ENCODE data around the gene FHIT.

The FHIT gene

DNA sequence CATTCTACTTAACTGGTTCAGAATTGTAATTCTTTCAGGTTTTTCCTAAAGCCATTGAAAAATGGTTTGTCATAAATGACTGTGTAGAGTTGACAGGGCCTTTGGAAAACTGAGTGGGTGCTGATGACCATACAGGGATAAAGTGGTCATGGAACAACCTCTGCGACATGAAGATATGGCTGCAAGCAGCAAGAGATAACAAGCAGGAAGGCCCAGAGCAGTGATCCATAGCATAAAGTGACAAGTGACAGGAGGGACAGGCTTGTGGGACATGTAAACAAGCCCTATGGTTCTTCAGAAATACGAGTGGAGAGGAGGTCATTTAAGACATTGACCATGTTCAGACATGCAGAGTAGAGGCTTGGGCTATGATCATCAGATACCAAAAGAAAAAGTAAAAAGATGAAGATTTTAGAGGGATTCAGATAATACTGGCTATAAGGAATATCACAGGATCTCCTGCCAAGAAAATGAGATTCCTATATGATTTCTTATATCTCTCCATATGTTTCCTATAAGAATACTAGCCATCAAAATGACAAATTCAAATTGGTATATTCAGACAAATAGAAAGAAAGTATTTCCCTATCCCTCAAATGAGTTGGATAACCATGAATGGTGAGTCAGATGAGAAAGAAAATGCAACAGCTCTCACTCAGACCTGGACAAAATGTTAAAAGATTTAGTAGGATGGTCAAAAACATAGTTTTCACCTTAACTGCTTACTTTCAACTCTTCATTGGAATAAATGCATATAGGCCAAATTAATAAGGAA is 1373.8 kb downstream of the FHIT start:
- DNase-seq (ENCODE audit: low read depth) = peak; percentile 11

DNA sequence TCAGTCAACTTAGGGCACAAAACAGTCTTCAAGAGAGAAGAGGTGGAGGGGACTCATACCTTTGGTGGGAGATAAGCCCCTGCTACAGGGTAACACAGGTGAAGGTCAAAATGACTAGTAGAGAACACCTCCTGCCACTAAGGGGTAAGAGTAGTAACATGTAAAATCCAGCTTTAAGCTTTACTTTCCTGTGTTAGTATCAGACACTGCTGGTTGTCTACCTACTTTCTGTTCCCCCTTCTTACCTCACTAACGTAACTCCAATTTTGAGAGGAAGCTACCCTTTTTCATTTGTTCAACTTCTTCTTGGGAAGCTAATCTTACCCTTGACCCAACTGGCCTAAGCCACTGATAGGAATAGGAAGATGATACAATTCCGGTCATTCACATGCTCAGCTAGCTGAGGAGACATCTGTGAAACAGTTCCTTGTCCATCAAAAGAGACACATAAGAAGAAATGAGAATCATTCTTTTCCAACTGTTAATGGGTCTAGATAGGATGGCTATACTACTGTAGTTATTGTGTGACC is 1374.7 kb downstream of the FHIT start:
- DNase-seq (ENCODE audit: low read depth) = no peak

DNA sequence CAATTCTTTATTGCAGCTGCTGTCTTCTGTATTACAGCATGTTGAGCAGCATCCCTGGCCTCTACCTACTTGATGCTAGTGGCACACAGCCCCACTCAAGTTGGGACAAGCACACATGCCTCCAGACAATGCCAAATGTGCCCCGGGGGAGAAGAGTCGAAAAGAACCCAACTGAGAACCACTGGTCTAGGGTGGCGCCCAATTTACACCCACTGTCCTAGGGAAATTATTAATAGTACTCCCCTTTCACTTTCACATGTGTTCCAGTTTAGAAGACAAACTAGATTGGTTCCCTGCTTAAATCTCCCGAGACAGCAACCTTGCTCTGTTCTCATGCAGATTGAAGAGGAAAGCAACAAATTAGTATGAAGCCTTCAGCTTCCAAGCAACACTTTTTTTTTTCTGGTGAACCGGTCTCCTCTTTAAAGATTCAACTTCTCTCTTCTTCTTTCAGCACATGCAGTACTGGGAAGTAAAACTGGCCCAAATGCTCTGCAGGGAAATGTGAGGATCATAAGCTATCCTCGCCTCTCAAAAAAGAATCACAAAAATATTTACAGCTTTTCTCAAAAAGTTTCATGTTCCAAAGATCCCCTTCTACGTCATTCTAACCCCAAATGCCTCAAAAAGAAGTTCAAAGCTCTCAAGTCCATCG is 1377.5 kb downstream of the FHIT start:
- DNase-seq (ENCODE audit: low read depth) = no peak

DNA sequence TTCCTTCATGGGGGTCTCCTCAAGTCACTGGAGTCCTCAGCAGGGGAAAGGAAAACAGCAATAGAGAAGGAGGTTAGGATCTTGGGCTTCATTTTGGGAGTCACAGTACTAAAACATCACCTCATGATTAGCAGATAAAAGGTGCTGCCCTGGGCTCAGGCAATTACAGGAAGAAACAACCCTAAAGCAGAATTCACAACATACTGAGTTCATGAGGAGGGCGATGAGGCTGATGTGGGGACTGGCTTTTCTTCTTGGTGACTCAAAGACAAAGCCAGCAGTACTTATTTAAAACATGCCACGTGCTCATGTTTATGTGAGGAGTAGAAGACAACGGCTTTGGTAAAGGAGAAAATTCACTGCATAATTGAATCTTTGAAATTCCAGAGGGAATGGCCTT is 1379.1 kb downstream of the FHIT start:
- no peak for DNase-seq (ENCODE audit: low read depth)

DNA sequence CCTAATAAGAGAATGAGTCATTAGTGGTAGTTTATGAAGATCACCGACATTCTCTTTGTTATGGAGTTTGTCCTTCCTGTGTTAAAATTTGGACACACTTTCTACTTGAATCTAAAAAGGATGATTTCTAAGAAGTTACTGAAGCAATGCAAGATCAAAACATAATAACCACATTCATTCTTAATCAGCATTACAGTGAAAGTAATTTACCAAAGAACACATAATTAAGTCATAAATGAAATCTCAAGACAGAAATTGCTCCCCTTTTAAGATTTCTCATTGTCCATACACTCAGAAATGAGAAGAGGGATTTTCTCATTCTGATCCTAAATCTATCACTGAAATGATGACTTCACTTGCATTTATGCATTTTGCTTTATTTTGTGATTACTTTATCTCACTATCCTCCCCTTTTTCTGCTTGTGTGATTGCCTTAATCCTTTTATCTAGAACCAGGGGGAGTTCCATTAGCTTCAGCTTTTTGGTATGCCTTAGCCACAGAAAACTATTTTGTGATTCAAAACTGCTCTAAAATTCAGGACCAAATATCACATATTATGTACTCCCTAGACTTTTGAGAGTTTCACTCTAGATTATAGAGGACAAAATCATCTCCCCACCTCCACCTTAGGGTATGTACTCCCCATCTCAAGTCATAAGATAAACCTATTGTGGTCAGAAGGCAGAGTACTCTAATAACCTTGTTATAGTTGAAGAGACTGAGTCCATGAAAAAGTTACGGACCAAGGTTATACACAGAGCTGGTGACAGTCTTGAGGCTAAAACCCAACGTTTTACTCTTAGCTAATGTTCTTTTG is 1383.9 kb downstream of the FHIT start:
- DNase-seq (ENCODE audit: low read depth) = peak; percentile 91

DNA sequence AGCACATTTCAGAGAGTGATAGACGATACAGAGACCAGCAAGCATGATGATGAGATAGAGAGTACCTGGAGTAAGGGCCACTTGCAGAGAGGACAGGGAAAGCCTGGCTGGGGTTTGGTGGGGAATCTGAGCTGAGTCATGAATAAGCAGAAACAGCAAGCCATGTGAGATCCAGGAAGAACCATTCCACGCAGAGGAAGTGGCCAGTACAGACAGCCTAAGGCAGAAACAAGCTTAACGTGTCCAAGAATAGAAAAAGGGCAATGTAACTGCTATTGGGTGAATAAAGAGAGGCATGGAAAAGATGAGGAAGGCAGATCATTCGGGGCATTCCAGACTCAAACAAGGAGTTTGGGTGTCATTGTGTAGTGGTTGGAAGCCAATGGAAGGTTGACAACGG is 1385.2 kb downstream of the FHIT start:
- no peak for DNase-seq (ENCODE audit: low read depth)

DNA sequence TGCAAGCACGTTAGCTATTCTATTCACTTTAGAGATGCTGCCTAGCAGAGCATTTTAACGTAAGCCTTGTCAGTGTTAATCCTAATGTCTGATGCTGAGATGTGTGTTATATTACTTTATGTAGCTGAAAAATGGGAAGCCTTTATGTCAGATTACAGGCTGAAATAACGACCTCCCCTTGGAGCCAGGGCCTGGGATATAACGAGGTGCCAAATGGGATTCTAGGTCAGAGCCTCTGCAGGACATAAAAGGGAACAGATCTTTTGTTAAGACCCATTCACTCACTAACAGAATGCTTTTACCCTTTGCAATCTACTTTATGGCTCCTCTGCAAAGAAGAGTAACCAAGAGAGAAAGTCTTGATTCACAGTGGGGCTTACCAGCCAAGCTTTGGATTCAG is 1385.9 kb downstream of the FHIT start:
- no peak for DNase-seq (ENCODE audit: low read depth)

DNA sequence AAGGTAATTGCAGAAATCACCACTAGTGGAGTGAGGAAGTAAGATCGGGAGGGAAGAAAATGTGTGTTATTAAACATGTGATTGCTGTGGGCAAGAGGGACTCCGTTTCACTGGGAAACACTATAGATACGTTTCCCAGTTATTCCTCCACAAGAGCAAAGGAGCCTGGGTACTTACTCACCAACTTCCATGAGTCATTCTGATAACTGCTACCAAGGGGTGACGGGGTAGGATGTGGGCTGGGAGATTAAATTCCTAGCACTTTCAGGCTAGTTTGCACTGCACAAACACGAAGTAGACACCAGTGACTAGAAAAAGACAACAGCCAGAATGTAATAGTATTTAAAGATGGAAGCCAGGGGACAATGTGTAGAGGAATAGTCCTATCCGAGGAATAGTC is 1388.6 kb downstream of the FHIT start:
- peak; percentile 97 for DNase-seq (ENCODE audit: low read depth)

DNA sequence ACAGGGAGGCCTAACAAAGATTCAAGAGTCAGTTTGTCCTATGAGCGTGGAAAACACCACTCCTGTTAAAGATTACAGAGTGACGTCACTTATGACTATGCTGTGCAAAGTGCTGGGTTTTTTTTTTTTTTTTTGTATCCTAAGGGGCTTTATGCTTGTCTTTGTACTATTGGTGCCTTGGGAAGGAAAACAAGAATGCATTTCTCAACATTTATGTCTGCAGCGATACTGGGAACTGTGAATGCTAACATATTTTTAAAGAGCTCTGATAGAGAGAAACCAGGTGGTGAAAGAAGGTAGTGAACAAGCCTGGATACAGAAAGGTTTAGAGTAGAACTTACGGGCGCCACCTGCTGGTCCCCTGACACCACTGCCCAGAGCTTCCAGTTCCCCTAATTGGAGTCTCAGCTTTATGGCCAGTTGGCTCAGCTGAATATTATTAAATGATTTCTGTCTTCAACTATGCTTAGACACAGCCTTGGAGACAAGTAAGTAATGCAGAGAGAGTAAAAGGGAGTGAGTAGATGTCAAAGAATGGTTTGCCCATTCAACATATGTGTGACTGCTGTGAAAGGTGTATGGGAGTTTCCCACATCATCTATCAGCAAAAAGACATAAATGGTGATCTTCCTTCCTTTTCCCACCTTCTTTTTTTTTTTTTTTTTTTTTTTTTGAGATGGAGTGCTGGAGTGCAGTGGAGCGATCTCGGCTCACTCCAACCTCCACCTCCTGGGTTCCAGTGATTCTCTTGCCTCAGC is 1393.5 kb downstream of the FHIT start:
- DNase-seq (ENCODE audit: low read depth) = peak; percentile 79

DNA sequence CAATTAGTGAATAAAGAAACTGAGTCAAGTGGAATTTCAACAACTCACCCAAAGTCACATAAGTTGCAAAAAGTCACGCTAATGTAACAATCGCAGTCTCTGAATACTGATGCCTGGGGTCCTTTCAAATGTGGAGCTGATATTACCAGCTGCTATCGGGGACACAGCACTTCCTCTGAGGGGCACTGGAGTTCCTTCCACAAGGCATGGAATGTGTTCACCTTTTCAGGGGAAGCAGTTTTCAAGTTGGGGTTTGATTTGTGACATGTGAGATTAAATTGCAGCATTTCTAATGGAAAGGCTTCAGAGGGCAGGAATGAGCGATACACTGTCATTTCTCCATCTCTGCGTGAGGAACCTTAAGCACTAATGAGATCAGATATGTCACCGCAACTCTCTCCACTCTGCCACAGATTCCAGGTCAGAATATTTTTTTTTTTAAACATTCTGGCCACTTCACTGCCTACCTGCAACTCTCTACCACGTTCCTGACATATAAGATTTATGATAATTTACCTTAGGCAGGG is 1394.3 kb downstream of the FHIT start:
- no peak for DNase-seq (ENCODE audit: low read depth)

DNA sequence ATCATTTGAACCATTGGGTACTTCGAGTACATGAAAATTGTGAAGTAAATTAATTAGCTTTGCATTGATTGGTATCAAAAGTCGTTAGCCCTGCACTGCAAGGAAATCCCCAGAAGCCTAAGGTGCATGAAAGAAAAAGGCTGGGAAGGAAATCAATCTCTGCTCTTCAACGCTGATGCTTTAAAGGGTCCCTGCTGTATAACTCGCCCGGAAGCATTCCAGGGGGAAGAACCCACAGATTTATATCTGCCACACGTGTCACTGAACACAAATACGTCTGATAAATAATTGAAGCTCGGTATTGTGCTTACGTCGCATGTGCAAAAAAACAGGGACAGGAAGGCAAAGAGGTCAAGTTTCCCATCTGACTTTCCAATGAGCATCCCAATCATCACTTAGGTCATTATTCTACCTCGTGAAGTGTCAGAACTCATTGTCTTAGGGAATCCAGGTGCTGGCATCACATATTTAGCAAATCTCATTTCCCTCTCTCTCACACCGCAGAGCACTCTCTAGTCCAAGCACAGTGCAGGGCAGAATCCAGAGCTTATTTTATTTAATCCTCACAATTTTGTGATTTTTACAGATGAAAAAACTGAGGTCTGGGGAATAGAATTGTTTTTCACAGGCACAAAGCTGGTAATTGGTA is 1397.1 kb downstream of the FHIT start:
- DNase-seq (ENCODE audit: low read depth) = no peak

DNA sequence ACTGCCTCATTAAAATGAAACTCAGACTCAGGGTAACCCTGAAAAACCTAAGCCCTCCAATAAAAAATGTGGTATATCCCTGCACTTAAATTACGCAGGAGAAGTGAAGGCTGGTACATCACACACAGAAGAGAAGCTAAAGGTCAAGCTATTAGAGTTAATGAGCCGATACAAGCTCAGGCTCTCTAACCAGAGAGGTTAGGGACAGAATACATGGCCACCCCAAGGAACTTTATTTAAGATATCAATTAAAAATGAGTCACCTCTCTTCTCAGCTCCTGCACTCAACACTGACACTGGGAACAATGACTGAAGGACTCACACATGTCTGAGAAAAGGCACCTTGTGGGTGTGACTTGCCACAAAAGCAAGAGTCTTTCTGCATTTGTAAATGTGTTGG is 1400.8 kb downstream of the FHIT start:
- no peak for DNase-seq (ENCODE audit: low read depth)

DNA sequence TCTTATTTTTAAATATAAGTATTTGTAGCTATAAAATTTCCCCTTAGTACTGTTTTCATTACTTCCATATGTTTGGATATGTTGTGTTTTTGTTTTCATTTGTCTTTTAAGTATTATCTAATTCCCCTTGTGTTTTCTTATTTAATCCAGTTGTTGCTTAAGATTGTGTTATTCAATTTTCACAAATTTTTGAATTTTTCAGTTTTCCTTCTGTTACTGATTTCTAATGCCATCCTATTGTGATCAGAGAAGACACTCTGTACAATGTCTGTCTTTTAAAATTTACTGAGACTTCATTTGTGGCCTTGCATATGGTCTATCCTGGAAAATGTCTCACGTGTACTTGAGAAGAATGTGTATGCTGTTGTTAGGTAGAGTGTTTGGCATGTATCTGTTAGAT is 1405.9 kb downstream of the FHIT start:
- no peak for DNase-seq (ENCODE audit: low read depth)

DNA sequence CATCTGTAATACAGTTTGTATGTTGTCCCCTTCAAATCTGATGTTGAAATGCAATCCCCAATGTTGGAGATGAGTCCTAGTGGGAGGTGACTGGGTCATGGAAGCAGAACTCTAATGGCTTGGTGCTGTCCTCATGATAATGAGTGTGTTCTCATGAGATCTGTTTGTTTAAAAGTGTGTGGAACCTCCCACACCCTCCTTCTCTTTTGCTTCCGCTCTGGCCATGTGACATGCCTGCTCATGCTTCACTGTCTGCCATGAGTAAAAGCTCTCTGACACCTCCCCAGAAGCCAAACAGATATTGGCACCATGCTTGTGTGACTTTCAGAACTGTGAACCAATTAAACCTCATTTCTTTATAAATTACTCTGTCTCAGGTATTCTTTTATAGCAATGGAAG is 1407.4 kb downstream of the FHIT start:
- DNase-seq (ENCODE audit: low read depth) = no peak

DNA sequence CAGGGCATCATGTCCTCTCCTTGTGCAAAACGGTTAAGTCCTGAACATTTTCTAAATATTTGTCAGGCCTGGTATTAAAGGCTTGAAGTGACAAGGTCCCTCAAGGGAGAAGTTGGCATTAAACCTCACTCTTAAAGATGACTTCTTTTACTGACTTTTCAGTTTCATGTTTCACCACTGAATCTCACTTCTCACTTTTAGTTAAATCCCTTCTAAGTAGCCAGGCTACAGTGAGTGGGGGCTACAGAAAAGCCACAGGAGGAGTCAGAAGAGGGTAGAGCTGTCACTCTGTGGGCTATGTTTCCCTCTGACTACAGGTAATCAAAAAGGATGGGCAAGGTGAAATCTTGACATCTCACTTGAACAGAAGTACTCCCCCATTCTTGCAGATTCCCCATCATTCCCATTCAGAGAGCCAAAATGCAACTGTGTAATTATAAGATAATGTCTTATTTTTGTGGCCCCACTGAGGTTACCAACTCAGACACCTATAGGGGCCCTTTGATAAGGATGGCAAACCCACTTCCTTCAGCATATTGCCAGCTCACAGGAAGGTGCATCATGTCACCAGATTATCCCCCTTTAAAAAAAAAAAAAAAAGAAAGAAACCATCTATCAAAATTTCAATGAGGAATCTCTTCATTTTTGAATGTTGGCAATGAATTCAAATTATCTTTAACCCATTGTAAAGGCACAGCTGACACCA is 1411.3 kb downstream of the FHIT start:
- no peak for DNase-seq (ENCODE audit: low read depth)

DNA sequence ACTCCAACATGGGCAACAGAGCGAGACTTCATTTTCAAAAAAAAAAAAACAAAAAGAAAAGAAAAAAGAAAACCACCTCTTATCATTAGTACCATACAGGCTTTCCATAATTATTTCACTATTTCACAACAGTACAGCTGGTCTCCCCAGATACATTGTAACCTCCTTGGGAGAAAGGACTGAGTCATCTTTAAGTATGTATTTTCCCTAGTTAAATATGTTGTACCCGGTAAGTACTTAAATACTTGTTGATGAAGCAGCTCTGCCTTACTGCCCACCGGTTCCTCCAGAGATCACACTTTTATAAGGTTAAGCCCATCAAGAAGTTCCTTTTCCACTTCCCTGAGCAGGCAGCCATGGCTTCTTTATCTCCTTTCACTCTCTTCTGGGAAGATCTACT is 1412.0 kb downstream of the FHIT start:
- DNase-seq (ENCODE audit: low read depth) = peak; percentile 92

DNA sequence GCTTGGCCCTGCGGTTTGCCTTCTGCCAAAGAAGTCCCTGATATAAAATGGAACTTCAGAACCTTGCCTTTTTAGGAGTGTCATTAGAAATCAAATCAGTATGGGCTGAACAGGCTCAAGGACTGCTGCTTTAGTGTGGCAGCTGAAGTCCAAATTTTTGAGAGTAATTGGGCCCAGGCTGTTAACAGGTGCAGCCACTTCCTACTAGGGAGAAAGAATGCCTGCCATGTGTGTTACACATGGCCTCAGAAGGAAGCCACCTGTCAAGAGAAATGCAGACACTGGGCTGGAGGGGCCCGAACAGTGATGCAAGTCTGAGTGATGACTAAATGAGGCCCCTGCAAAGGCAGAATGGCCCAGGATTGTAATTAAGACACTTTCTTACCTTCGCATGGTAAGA is 1414.7 kb downstream of the FHIT start:
- no peak for DNase-seq (ENCODE audit: low read depth)

DNA sequence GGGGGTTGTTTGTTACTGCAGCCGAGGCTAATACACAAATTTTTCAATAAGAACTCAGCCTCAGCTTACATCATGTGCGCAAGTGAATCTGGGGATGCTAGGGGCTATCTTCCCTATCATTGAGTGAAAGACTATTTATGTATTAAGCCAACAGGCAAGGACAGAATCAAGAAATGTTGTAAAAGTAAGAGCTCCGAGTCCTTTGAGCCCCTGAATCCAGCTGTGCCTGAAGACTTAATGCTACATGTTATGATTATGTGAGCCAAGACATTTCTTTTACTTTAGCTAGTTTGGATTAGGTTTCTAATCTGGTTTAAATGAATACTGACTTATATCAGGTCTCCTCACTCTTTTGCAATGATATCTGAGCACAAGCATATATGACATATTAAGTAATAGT is 1418.5 kb downstream of the FHIT start:
- DNase-seq (ENCODE audit: low read depth) = no peak

DNA sequence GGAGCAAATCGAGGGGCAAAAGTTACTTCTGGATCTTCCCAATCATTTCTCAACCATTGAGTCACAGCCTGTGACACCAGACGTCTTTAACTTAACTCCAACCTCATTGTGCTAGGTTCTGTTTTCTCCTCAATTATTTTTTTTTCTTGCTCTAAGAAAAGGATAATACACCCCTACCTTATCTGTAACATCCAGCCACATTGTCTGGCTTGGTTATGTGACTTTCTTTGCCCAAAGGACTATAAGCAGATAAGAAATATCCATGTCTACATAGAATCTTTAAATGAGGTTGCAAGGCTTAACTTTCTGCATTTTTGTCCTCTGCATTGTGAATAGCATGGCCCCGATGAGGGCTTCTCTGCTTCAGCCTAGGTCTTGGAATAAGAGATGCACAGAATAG is 1419.0 kb downstream of the FHIT start:
- no peak for DNase-seq (ENCODE audit: low read depth)

DNA sequence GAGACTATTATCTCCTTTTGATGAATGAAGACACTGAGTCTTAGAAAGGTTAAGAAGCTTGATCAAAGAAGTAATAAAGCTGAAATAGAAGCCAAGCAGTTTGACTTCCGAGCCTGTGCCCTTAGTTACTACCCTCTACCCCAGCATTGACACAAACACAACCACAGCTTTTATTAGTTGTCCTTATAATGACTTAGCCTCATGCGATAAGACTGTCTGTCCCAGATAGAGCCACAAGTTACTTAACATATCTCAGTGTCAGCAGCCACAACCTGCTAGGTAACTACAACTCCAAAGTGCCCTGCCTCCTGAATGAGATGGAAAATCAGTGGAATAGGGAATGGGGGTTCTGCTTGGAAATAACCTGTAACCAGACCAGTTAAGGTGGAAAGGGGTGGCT is 1419.9 kb downstream of the FHIT start:
- no peak for DNase-seq (ENCODE audit: low read depth)

DNA sequence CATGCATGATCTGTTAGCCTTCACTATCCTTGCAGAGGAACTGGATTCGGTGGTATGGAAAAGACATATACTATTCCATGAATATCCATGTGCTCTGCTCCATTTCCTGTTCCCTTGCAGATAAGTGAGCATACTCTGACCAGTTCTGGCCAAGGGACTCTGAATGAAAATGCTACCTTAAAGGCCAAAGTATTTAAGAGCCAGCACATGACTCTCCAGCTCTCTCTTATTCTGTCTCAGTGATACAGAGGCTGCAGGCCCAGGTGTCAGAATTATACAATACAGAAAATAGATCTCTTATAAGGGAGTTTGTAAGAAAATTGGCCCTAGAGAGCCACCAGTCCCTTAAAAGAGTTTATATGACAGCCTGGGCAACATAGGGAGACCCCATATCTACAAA is 1421.7 kb downstream of the FHIT start:
- DNase-seq (ENCODE audit: low read depth) = no peak

Measured in amniotic epithelial cell (primary cell).